ENCODE data around the gene MROH8. TPM values are rescaled to one million over a fixed set of nuclear protein-coding genes. Genes with fewer than 3 reads are reported as not detected.
"Not testable (repeated sequence)": the region's sequence is repeated elsewhere in the genome, so short reads cannot be mapped to it uniquely, and the experiment has no call there.

Gene MROH8
- total RNA-seq, 2 donors from 2014 or later, result 0.27 to 3.3 TPM

DNA sequence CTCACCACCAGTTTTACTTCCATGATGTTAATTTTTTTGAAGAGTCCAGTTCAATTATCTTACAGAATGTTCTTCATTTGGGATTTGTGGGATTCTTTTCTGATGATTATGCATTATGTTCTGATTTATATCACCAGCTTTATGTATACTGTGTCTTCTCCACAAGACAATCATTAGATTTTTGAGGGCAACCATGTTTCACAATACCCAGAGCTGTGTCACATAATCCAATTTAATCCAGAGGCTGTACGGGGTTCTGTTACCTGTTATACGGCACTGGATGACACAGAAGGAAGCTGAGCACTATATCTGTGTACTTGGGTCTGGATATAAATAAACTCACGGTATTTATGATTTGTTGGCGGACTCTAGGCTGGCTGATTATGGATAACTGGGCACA is 41.8 kb downstream of the MROH8 start:
- Mint-ChIP-seq H3K36me3 (no peaks in the 10 kb centered on the region), H3K9me3 (no peaks in the 10 kb centered on the region), H3K27ac (no peak overlapping the region)
- ATAC-seq (no peak), DNase-seq (ENCODE audit: low spot score in 2 of 2) (no peak)

DNA sequence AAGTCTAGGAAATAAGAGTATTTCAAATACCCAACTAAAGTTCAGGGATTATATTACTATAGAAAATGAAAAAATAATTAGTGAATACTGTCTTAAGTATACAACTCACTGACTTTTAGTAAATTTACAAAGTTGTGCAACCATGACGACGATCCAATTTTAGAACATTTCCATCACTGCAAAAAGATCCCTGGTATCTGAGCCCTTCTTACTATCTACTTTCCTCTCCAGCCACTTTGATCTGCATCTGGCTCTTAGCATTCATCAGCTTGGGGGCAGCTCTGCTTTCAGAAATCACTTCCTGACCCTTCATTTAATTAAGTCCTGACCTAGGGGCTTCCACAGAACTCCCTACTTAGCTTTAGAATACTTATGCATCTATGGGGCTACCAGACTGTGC is 45.4 kb downstream of the MROH8 start:
- ATAC-seq (no peak), DNase-seq (ENCODE audit: low spot score in 2 of 2) (no peak)
- H3K36me3 Mint-ChIP-seq, result no peaks in the 10 kb centered on the region
- H3K9me3 Mint-ChIP-seq, result no peaks in the 10 kb centered on the region
- no peak overlapping the region for H3K27ac Mint-ChIP-seq

DNA sequence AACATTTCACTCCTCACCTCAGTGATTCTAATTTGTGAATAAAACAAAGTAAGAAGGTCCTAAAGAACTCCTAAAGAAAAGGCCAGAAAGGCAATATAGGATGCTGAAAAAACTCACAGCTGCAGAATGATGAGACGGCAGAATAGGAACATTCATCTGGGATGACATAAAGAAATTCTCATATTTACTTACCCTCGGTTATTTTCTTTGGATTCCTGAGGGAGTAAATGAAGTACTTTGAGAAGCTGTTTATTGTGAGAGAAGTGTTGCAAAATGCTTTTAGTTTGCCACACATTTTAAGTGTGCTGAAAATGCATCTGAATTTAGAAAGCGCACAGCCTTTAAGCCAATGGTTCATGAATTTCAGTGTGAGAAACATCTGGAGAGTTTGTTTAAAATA is 47.9 kb downstream of the MROH8 start:
- Mint-ChIP-seq H3K27ac (no peak overlapping the region), H3K36me3 (no peaks in the 10 kb centered on the region), H3K9me3 (no peaks in the 10 kb centered on the region)
- DNase-seq (ENCODE audit: low spot score in 2 of 2) (no peak), ATAC-seq (no peak)

DNA sequence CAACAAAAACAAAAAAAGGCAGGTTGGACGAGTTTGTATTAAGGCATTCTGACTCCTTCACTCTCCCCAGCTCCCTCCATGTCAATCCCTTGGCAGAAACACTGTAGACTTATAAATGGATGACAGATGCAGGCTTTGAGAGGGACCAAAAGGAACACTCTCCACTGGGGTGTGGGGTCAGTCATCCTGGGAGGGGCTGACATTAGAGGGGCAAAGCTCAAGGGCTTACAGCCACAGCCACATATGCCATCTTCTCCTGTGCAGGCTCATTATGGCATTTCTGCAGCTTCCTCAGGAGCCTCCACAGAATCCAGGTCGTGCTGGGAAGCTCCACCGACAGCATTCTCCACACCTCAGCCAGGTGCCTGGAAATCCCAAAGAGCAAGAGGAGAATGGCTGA is 50.5 kb downstream of the MROH8 start:
- H3K36me3 Mint-ChIP-seq, result no peaks in the 10 kb centered on the region
- ATAC-seq (no peak), DNase-seq (ENCODE audit: low spot score in 2 of 2) (no peak)
- H3K9me3 Mint-ChIP-seq, result no peaks in the 10 kb centered on the region
- H3K27ac Mint-ChIP-seq, result no peak overlapping the region

DNA sequence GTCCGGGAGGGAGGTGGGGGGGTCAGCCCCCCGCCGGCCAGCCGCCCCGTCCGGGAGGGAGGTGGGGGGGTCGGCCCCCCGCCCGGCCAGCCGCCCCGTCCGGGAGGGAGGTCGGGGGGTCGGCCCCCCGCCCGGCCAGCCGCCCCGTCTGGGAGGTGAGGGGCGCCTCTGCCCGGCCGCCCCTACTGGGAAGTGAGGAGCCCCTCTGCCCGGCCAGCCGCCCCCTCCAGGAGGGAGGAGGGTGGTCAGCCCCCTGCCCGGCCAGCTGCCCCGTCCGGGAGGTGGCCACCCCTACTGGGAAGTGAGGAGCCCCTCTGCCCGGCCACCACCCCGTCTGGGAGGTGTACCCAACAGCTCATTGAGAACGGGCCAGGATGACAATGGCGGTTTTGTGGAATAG is 53.1 kb downstream of the MROH8 start:
- not testable (repeated sequence) for H3K36me3 Mint-ChIP-seq; DNase-seq (ENCODE audit: low spot score in 2 of 2); H3K27ac Mint-ChIP-seq; H3K9me3 Mint-ChIP-seq; ATAC-seq

DNA sequence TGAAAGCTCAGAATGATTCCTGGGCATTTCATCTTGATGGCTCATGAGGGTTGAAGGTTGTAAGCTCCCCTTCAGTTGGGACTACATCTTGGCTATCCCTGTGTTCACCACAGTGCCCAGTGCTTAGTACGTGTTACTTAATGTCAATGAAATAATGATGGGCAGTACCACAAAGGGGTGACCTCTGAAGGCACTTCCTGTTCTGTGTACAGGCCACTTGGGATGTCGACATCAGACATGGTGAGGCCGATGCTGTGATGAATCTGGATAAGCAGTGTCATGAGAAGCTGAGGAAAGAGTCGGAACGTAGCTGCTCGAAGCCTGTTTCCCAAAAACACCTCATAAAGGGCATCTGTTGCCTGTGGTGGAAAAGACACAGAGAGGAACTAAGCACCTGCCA is 55.9 kb downstream of the MROH8 start:
- no peak for DNase-seq (ENCODE audit: low spot score in 2 of 2)
- no peak overlapping the region for H3K27ac Mint-ChIP-seq
- ATAC-seq, result no peak

DNA sequence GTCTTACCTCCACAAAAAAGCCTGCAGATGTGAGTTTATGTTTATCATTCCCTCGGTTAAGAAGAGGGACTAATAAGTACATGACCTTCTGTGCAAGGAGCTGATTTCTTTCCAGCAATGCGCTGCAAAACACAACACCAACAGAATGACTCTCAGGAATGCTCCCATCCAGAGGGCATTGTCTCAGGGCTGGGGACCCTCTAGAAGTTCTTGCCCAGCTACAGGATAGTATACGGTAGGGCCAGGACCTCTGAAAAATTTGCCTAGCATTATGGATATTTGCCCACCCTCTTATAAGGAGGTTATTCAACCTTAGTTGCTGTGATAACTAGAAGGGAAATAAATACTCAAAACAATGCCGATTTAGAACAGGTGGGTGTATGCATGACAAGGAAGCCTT is 58.9 kb downstream of the MROH8 start:
- ATAC-seq, result no peak
- H3K36me3 Mint-ChIP-seq, result no peaks in the 10 kb centered on the region
- DNase-seq (ENCODE audit: low spot score in 2 of 2), result no peak
- no peaks in the 10 kb centered on the region for H3K9me3 Mint-ChIP-seq
- no peak overlapping the region for H3K27ac Mint-ChIP-seq

More for the DNA sequence above, 55.9 kb downstream of the MROH8 start:
- no peaks in the 10 kb centered on the region for H3K9me3 Mint-ChIP-seq
- H3K36me3 Mint-ChIP-seq, result no peaks in the 10 kb centered on the region

DNA sequence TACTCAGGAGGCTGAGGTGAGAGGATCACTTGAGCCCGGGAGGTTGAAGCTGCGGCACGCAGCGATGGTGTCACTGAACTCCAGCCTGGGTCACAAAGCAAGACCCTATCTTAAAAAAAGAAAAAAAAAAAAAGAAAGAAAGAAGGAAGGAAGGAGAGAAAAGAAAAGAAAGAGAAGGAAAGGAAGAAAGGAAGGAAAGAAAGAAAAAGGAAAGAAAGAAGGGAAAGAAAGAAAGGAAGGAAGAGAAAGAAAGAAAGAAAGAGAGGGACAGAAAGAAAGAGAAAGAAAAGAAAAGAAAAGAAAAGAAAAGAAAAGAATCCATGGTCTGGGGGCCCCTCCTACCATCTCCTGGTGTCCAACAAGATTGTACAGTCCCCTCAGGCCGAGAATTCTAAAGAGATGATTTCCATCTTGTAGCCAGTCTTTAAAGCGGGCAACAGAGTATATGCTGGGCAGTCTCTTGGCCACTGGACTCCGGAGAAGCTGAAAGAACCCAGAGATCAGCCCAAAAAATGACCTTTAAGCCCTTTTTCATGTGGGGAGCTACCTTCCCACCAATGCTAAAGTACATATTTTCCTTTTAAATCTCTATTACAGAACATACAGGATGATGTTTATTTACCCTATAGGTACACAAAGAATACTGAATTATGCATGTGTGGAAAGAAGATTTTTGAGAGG is 59.9 kb downstream of the MROH8 start:
- DNase-seq (ENCODE audit: low spot score in 2 of 2), result no peak
- H3K9me3 Mint-ChIP-seq, result no peaks in the 10 kb centered on the region
- peak overlapping the region in 1 of 2 donors; percentile 32 for H3K27ac Mint-ChIP-seq
- ATAC-seq, result no peak
- no peaks in the 10 kb centered on the region for H3K36me3 Mint-ChIP-seq

DNA sequence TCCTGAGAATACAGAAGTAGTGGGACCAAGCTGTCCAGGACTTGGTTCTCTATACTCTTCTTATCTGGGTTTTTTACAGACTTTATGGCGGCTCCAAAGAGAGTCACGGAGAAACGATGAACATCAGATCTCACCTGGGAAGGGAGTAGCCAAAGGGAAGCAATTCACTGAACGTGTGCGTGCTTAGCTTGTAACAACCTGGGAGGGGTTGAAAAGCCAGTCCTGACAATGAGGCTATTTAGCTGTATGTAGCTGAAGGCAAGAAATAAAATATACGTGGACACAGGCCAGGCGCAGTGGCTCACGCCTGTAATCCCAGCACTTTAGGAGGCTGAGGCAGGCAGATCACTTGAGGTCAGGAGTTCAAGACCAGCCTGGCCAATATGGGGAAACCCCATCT is 65.3 kb downstream of the MROH8 start:
- Mint-ChIP-seq H3K27ac (no peak overlapping the region), H3K36me3 (no peaks in the 10 kb centered on the region), H3K9me3 (no peaks in the 10 kb centered on the region)
- ATAC-seq, result no peak
- no peak for DNase-seq (ENCODE audit: low spot score in 2 of 2)

DNA sequence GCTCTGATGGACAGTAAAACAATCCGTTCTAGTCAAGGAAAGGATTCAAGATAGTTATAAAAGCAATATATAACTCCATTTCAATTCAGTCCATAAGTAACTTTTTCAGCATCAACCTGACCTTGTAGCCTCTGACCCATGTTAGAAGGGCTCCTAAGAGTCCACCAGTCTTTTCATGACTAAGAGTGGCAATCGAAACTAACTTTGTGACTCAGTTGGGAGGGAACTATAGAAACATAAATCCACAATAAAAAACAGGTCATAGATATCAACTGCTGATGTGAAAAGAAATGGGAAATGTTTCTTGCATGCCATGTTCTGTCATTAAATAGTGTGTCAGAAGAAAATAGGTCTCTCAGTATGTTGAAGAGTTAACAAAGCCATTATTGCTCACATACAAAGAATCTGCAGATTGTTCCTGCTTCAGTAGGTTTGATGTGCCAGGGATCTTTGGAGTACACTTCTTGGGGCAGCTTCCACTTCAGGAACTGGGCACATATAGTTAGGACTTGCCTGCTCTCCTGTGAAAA is 67.4 kb downstream of the MROH8 start:
- Mint-ChIP-seq H3K27ac (no peak overlapping the region), H3K36me3 (no peaks in the 10 kb centered on the region), H3K9me3 (no peaks in the 10 kb centered on the region)
- ATAC-seq (peak; percentile 64 to 67), DNase-seq (ENCODE audit: low spot score in 2 of 2) (no peak)

DNA sequence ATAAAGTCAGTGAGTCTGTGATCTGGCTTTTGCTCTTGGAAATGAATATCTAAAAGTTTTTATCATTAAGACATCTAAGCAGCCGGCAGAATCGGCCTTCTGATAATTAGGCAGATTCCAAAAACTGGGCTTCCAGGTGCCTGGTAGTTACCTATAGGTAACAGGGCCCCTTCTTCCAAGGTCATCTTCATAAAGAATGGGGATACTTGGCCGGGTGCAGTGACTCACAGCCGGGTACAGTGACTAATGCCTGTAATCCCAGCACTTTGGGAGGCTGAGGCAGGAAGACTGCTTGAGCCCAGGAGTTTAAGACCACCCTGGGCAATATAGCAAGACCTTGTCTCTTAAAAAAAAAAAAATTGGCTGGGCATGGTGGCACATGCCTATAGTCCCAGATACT is 70.7 kb downstream of the MROH8 start:
- DNase-seq (ENCODE audit: low spot score in 2 of 2), result no peak
- Mint-ChIP-seq H3K36me3 (no peaks in the 10 kb centered on the region), H3K27ac (no peak overlapping the region), H3K9me3 (no peaks in the 10 kb centered on the region)
- ATAC-seq, result no peak

DNA sequence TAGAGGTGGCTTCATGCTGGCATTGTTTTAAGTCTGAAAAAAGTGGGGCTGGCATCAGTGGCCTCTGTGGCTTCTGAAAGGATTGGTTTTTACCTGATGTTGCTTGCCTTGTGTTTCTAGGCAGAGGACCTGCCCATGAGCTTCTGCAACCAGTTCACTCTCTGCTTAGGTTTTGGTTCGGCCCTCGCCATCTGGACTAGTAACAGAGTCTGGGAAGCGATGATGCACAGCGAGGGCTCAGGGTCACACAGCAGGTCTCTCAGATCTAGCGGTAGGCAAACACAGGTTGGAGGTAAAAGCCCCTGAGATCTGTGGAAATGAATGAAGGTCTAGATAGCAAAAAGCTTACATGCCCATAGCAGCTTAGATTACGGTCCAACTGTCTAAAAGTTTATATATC is 76.8 kb downstream of the MROH8 start:
- Mint-ChIP-seq H3K9me3 (no peaks in the 10 kb centered on the region), H3K36me3 (no peaks in the 10 kb centered on the region), H3K27ac (no peak overlapping the region)
- ATAC-seq, result no peak
- no peak for DNase-seq (ENCODE audit: low spot score in 2 of 2)

DNA sequence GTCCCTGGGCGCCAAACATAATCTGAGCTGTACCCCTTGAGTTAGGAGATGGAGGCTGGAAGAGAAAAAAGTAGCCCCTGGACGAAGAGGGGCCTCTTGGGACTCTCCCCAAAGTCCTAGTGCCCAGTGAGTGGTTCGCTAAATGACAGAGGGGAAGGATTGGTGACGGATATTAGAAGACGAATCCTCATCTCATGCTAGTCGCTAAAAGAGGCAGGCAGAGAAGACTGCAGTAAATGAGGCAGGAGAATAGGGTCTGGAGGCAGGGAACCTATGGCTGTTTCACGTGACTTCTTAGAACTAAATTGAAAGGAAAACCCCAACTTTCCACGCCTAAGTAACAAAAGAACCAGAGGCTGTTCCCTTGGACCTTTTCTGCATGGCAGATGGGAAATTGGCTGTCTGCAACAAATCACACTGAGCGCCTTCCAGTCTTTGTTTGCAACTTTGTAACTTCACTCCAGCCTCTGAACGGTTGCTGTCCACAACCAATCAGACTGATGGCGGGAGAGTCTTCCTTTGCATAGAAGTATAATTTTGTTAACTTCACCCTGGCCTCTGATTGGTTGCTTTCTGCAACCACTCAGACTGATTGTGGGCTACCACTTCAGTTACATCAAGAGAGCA is 82.8 kb downstream of the MROH8 start:
- Mint-ChIP-seq H3K36me3 (peaks cover 23 to 29% of the 10 kb centered on the region in 2 donors), H3K9me3 (no peaks in the 10 kb centered on the region), H3K27ac (peak overlapping the region; percentile 98 to 100)
- DNase-seq (ENCODE audit: low spot score in 2 of 2) (no peak), ATAC-seq (no peak)

DNA sequence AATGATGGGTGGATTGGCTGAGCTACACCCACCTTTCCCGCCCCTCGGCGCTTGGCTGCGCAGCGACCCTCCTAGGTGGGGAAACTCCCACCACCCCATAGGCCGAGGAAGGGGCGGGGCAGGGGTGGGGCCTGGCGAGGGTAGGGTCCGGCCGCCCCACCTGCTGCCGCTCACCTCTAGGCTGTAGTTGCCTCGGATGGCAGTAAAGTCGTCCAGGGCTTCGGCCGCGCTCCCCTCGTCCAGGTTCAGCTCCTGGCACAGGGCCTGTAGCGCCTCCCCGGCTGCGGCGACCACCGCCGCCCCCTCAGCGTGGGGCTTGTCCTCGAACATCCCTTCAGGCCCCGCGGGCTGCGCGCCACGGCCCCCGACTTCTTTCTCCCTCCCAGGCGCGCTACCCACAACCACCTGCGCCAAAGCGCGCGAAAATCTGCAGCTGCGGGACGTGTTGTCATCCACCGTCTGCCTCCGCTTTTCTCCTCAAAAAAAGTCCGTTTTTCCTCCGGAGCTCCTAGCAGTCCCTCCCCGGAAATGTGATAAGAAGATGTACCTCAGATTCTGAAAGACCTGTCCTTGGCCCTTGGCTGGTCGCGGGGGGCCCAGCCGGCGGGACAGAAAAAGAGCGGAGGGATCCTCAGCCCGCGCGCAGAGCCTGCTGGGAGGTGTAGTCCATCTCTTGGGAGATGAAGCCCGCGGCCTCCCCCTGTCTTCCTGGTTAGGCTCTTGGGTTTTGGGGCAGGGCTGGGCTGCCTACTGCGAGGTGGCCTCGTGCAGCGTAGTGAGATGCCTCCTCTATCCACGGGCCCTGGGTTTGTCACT is 83.5 kb downstream of the MROH8 start, which contains the start of gene RBL1:
TSS of gene RBL1 (minus strand) at position 399 of the 816 bp plus-strand sequence. CDS start at position 330, 69 bp downstream.
- peaks cover 23 to 36% of the 10 kb centered on the region in 2 donors for H3K36me3 Mint-ChIP-seq
- H3K9me3 Mint-ChIP-seq, result no peaks in the 10 kb centered on the region
- ATAC-seq (peak; percentile 80 to 87), DNase-seq (ENCODE audit: low spot score in 2 of 2) (peak; percentile 87 to 88)
- H3K27ac Mint-ChIP-seq, result peak within 1 kb of the TSS; percentile 98 to 100

DNA sequence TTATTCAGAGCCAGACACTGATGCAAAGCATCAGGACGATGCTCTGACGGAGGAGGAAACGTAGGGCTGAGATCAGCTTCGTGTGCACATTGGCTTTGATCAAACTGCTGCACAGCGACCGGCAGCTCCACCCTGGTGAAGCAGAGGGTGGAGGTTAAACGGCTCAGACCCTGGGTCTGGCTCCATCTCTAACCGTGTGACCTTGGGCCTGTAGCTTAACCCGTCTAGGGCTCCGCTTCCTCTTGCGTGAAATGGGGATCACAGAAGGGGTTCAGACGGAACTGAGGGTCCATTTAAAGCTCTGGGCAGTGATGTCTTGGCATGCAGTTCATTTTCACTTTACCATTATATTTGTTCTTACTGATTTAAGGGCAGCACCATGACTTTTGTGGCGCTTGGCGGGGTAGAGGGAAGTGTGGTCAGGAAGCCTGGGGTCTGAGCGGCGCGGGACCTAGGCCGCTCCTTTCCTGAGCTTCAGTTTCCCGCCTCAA is 84.2 kb downstream of the MROH8 start:
- ATAC-seq (peak; percentile 42 to 61), DNase-seq (ENCODE audit: low spot score in 2 of 2) (peak in 1 of 2 donors; percentile 48)
- Mint-ChIP-seq H3K9me3 (no peaks in the 10 kb centered on the region), H3K27ac (peak overlapping the region; percentile 98 to 99), H3K36me3 (peaks cover 23 to 37% of the 10 kb centered on the region in 2 donors)

DNA sequence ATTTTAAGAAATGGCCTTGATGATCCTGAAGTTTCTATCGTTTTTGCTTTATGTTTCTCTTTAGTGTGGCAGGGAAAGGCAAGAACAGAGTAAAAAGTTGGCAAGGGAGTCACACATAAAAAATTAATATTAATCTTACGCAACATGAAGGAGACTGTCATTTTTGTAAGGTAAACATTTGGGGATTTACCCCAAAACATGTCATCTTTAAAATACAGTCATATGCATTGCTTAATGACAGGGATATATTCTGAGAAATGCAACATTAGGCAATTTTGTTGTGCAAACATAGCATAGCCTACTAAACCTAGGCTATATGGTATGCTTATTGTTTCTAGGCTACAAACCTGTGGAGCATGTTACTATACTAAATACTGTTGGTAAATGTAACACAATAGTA is 88.9 kb downstream of the MROH8 start:
- no peaks in the 10 kb centered on the region for H3K9me3 Mint-ChIP-seq
- H3K27ac Mint-ChIP-seq, result peak overlapping the region in 1 of 2 donors; percentile 37
- DNase-seq (ENCODE audit: low spot score in 2 of 2) (no peak), ATAC-seq (no peak)
- H3K36me3 Mint-ChIP-seq, result peaks cover 15 to 44% of the 10 kb centered on the region in 2 donors

DNA sequence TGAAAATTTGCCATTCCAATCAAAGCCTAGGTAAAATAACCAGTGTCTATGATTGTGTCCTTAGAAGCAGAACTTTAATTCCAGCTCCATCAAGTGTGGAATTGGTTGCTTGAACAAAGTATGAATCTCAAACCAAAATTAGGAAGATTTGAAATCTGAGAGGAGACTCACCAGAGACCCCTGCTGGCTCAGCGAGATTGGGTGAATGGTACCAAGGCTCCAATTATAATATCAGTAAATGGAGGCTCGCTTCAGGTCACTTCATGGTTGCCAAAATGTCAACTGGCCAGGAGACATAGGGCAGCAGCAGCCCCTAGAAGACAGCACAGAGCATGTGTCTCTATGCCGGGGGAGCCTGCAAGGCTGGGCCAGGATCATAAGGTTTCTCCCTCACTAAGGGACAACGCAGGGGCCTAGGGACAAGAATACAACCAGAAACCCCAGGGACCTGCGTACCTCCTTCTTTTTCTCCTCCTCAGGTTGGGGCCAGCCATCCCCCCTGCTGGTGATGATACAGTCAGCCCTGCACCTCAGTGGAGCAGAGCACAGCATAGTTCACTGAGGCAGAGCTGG is 97.5 kb downstream of the MROH8 start:
- Mint-ChIP-seq H3K36me3 (peaks cover 6 to 34% of the 10 kb centered on the region in 2 donors), H3K9me3 (no peaks in the 10 kb centered on the region), H3K27ac (no peak overlapping the region)
- no peak for ATAC-seq
- DNase-seq (ENCODE audit: low spot score in 2 of 2), result no peak
